Bone marrow (tissue), 2 donors: ENCODE results near the gene FHOD1.

ENCODE experiments used
- DNase-seq, 2 donors: peaks; one replicate each; lab custom pipeline; 2025; lab: John Stamatoyannopoulos, UW

The FHOD1 gene

GRCh38 chr16:67234180-67234597, 13.1 kb downstream of the FHOD1 start:
- no peak for DNase-seq

GRCh38 chr16:67233596-67233995, 13.7 kb downstream of the FHOD1 start:
- DNase-seq = no peak

- no peak for DNase-seq
Observed at GRCh38 chr16:67230809-67231660, 16.2 kb downstream of the FHOD1 start.

- no peak for DNase-seq
Observed at GRCh38 chr16:67229906-67230808, 17.1 kb downstream of the FHOD1 start.

GRCh38 chr16:67228905-67229304, 18.4 kb downstream of the FHOD1 start:
- no peak for DNase-seq

- DNase-seq = no peak
Observed at GRCh38 chr16:67228034-67228785, 19.1 kb downstream of the FHOD1 start.

- no peak for DNase-seq
Observed at GRCh38 chr16:67227567-67227921, 19.7 kb downstream of the FHOD1 start.

- peak; percentile 95 for DNase-seq
Observed at GRCh38 chr16:67226804-67227566, 20.3 kb downstream of the FHOD1 start, which contains the start of gene TMEM208. TMEM208 (plus strand) TSS chr16:67227130; CDS start chr16:67227219, 89 bp downstream.

- no peak for DNase-seq
Observed at GRCh38 chr16:67226295-67226803, 20.9 kb downstream of the FHOD1 start.

GRCh38 chr16:67223992-67224391, 23.3 kb downstream of the FHOD1 start:
- no peak for DNase-seq

- peak in 1 of 2 donors; percentile 5 for DNase-seq
Observed at GRCh38 chr16:67216612-67217490, 30.4 kb downstream of the FHOD1 start.

GRCh38 chr16:67215706-67216105, 31.6 kb downstream of the FHOD1 start:
- no peak for DNase-seq

- DNase-seq = no peak
Observed at GRCh38 chr16:67213197-67214019, 33.9 kb downstream of the FHOD1 start.

GRCh38 chr16:67212766-67213165, 34.5 kb downstream of the FHOD1 start:
- no peak for DNase-seq

- DNase-seq = no peak
Observed at GRCh38 chr16:67211674-67212073, 35.6 kb downstream of the FHOD1 start.

- no peak for DNase-seq
Observed at GRCh38 chr16:67210069-67210937, 37.0 kb downstream of the FHOD1 start.

GRCh38 chr16:67209565-67209964, 37.7 kb downstream of the FHOD1 start:
- DNase-seq = no peak
